GM12878 (cell line): ENCODE measurements around the gene PCAT6. TPM values are rescaled to one million over a fixed set of nuclear protein-coding genes. Genes with fewer than 3 reads are reported as not detected.

Experiments
- ATAC-seq: fragments of 200-7000 bp; cut with Tn5 transposase; 3 replicates; pipeline ENCODE4 v1.9.1; 2020; ENCODE audit warnings: mild to moderate bottlenecking, moderate library complexity
- BruUV-seq: library from RNA; stranded (reverse); fragments of 400-500 nt; replicated peaks from 2 replicates; lab custom pipeline; 2021; lab: Mats Ljungman, UMichigan
- CTCF ChIA-PET: fragments of 300-600 bp; sonication (Branson Sonifier 250); formaldehyde crosslinking; extraction: SDS; loops from one replicate; lab custom pipeline; 2021; ENCODE audit warnings: inconsistent platforms; lab: Yijun Ruan, JAX
- POLR2A ChIA-PET: fragments of 350-600 bp; formaldehyde crosslinking; extraction: SDS; loops from one replicate; lab custom pipeline; 2021; ENCODE audit warnings: inconsistent platforms; lab: Charles Lee
- RAD21 ChIA-PET: fragments of 300-600 bp; sonication (Branson Sonifier 250); formaldehyde crosslinking; loops from one replicate; lab custom pipeline; 2023; ENCODE audit warnings: antibody characterized with exemption; ENCODE audit not compliant: unreplicated experiment; lab: Charles Lee
- SMC1A ChIA-PET: fragments of 300-600 bp; sonication (Branson Sonifier 250); formaldehyde crosslinking; loops from one replicate; lab custom pipeline; 2023; ENCODE audit not compliant: unreplicated experiment, uncharacterized antibody; lab: Charles Lee
- DNase-seq: peaks from one replicate; pipeline ENCODE4 v3.0.0-alpha.2; 2011; ENCODE audit warnings: low read depth, low spot score
- FAIRE-seq: peaks from 3 replicates; lab custom pipeline; 2011; peaks lifted over from hg19 to GRCh38; lab: Jason Lieb, UNC
- H2AFZ ChIP-seq: 2 replicates; pipeline ENCODE4 v1.6.0; 2011; ENCODE audit warnings: low read depth, low read length, control low read depth; ENCODE audit not compliant: control insufficient read depth
- H3K27ac ChIP-seq: 2 replicates; pipeline ENCODE4 v1.5.1; 2011; ENCODE audit warnings: control low read depth; ENCODE audit not compliant: control insufficient read depth, insufficient read depth
- H3K27me3 ChIP-seq, 2 experiments: replicated peaks in 1 of 2; 2 replicates each; pipeline versions ENCODE4 v1.6.0 to v1.6.1; 2011; ENCODE audit warnings: low read length in 1 of 2; ENCODE audit not compliant: control insufficient read depth in 2 of 2, insufficient read depth in 2 of 2
- H3K36me3 ChIP-seq, 2 experiments: 2 replicates each; pipeline ENCODE4 v1.5.1; 2011; ENCODE audit warnings: low read length in 1 of 2; ENCODE audit not compliant: control insufficient read depth in 2 of 2, insufficient read depth in 2 of 2
- H3K4me1 ChIP-seq: 2 replicates; pipeline ENCODE4 v1.6.1; 2011; ENCODE audit warnings: mild to moderate bottlenecking, low read length, moderate library complexity, mixed read lengths; ENCODE audit not compliant: control insufficient read depth, insufficient read depth
- H3K4me2 ChIP-seq: 2 replicates; pipeline ENCODE4 v1.6.0; 2011; ENCODE audit warnings: control low read depth; ENCODE audit not compliant: control insufficient read depth, insufficient read depth
- H3K4me3 ChIP-seq: fragments of 200-600 bp; sonication (generic); 2 replicates; pipeline ENCODE4 v1.5.1; 2016
- H3K79me2 ChIP-seq: 2 replicates; pipeline ENCODE4 v1.6.0; 2011; ENCODE audit warnings: low read length; ENCODE audit not compliant: control insufficient read depth, insufficient read depth
- H3K9ac ChIP-seq: 2 replicates; pipeline ENCODE4 v1.8.0; 2011; ENCODE audit warnings: low read length, control low read depth, mixed read lengths; ENCODE audit not compliant: control insufficient read depth, insufficient read depth
- H3K9me3 ChIP-seq: replicated peaks from 3 replicates; pipeline ENCODE4 v1.5.1; 2011; ENCODE audit warnings: mild to moderate bottlenecking, low read length; ENCODE audit not compliant: control insufficient read depth, insufficient read depth
- H4K20me1 ChIP-seq: 2 replicates; pipeline ENCODE4 v1.6.0; 2011; ENCODE audit not compliant: control insufficient read depth, insufficient read depth
- CREM ChIP-seq: IDR thresholded peaks from 2 replicates; pipeline ENCODE4 v1.6.1; 2014; ENCODE audit warnings: antibody characterized with exemption, low read depth
- KLF5 ChIP-seq: fragments of 450-650 bp; IDR thresholded peaks from 2 replicates; pipeline ENCODE4 v1.6.1; 2014; ENCODE audit warnings: mild to moderate bottlenecking; ENCODE audit not compliant: partially characterized antibody
- MAX ChIP-seq: IDR thresholded peaks from 2 replicates; pipeline ENCODE4 v1.6.1; 2012; ENCODE audit warnings: low read depth, low read length, improper control_type of control experiment
- MEF2B ChIP-seq: fragments of 450-650 bp; IDR thresholded peaks from 2 replicates; pipeline ENCODE4 v1.6.1; 2018; ENCODE audit warnings: mild to moderate bottlenecking, moderate library complexity; ENCODE audit not compliant: partially characterized antibody, poor library complexity, severe bottlenecking
- NBN ChIP-seq: fragments of 450-650 bp; IDR thresholded peaks from 2 replicates; pipeline ENCODE4 v1.6.1; 2016
- SMARCA5 ChIP-seq: fragments of 450-650 bp; IDR thresholded peaks from 2 replicates; pipeline ENCODE4 v1.6.1; 2017; ENCODE audit warnings: mild to moderate bottlenecking
- STAT3 ChIP-seq: IDR thresholded peaks from 2 replicates; pipeline ENCODE4 v1.6.1; 2011; ENCODE audit warnings: low read depth, low read length, improper control_type of control experiment
- SUZ12 ChIP-seq: fragments of 200-600 bp; sonication (generic); IDR thresholded peaks from one replicate; pipeline ENCODE4 v1.6.1; 2018; ENCODE audit warnings: antibody characterized with exemption, mild to moderate bottlenecking; ENCODE audit not compliant: unreplicated experiment
- TAF1 ChIP-seq: IDR thresholded peaks from 2 replicates; pipeline ENCODE4 v1.6.1; 2011; ENCODE audit warnings: mild to moderate bottlenecking, low read depth, low read length, borderline replicate concordance
- ZBTB4 ChIP-seq: fragments of 450-650 bp; formaldehyde crosslinking; IDR thresholded peaks from 2 replicates; pipeline ENCODE4 v1.4.0; 2022; ENCODE audit warnings: mild to moderate bottlenecking, moderate library complexity
- ZNF592 ChIP-seq: fragments of 450-650 bp; IDR thresholded peaks from 2 replicates; pipeline ENCODE4 v1.6.1; 2017; ENCODE audit warnings: mild to moderate bottlenecking, moderate library complexity
- WGBS: methylation state at CpG from one replicate; pipeline ENCODE4 v1.1.6; 2016; ENCODE audit warnings: low lambda C conversion rate; ENCODE audit not compliant: insufficient replicate concordance, insufficient coverage; ENCODE audit errors: missing lambda C conversion rate; 5-methylcytosine and 5-hydroxymethylcytosine counted together
- in situ Hi-C: fragments of 300-500 bp; cut with MboI; formaldehyde crosslinking; loops from 9 replicates; pipeline ENCODE4 v1.14.3; 2018; ENCODE audit warnings: mixed read lengths
- intact Hi-C: fragments of 100-400 bp; cut with micrococcal nuclease; formaldehyde crosslinking; loops from one replicate; pipeline ENCODE4 v1.14.2; 2022; ENCODE audit not compliant: unreplicated experiment
- polyA plus RNA-seq, 11 experiments: library from polyadenylated mRNA; depleted of rRNA in 4 of 11; unstranded in 6 of 11; stranded (reverse) in 5 of 11; fragments of >200 nt; fragmentation: Nextera tagmentation in 4 of 11; fragmentation: Illumina TruSeq in 1 of 11; extraction: Ambion mirVana in 4 of 11; extraction: Trizol in 1 of 11; gene quantifications; 1 replicate in 1 of 11; 2 replicates in 10 of 11; pipeline versions ENCODE4 v1.2.1 to v1.2.3, GENCODE V29; 2011 to 2016; ENCODE audit warnings: inconsistent platforms in 2 of 11, missing spikeins in 2 of 11, low read depth in 1 of 11
- total RNA-seq, 4 experiments: library from RNA; depleted of rRNA in 3 of 4; stranded (reverse); fragments of >200 nt in 3 of 4; fragmentation: Illumina TruSeq in 1 of 4; extraction: Trizol in 1 of 4; gene quantifications; 2 replicates each; pipeline versions ENCODE4 v1.2.1 to v1.2.3, GENCODE V29; 2013 to 2021

PCAT6 gene
- total and polyA plus RNA-seq, 10 of the 15 experiments (the other 5 are each of a cell fraction or from before 2014, with no cell fraction given), result 0.16 to 0.83 (median 0.48) TPM; not detected in 4

DNA sequence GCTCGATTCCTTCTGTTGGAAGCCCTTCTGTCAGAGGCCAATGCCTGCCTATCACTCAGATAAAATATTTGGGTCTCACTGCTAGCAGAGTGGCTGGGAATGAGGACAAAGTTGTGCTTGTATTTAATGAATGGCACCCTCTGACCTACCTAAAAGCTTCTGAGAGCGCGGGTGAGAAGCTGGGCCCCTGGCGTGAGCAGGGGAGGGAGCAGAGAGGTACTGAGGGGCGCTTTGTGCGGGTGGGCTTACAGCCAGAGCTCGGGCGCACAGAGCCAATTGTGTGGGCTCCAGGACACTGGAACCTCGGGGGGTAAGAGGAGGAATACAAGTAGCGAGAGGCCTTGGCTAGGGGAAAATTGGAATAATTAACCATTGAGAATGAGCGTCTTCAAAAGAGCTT is 32.3 kb downstream of the PCAT6 start (continued):
- TF ChIP-seq STAT3, result no peak
- no peak for TF ChIP-seq MEF2B

GRCh38 chr1:202844259-202844658 is 33.5 kb downstream of the PCAT6 start:
- Histone ChIP-seq H2AFZ (no peak overlapping the region), H3K36me3 (no peaks in the 10 kb centered on the region), H3K4me2 (no peak overlapping the region), H3K4me1 (peaks cover 3% of the 10 kb centered on the region; the same call in 1 of the 2 replicates), H3K27me3 (no peaks in the 10 kb centered on the region), H4K20me1 (no peaks in the 10 kb centered on the region), H3K79me2 (no peaks in the 10 kb centered on the region), H3K9ac (no peak overlapping the region), H3K4me3 (no peak overlapping the region), H3K27ac (no peak overlapping the region), H3K9me3 (no peaks in the 10 kb centered on the region)
- FAIRE-seq (no peak), ATAC-seq (no peak), DNase-seq (no peak)
- no TSS peak for BruUV-seq
- no peak for TF ChIP-seq MAX
- TF ChIP-seq KLF5, result no peak
- TF ChIP-seq SMARCA5, result no peak
- no peak for TF ChIP-seq SUZ12
- no peak for TF ChIP-seq ZNF592
- no peak for TF ChIP-seq TAF1
- TF ChIP-seq NBN, result no peak
- TF ChIP-seq CREM, result no peak
- no peak for TF ChIP-seq ZBTB4
- CTCF ChIA-PET, result no interaction called here
- WGBS, result 65% methylated on average over 5 of the region's 5 CpGs
- POLR2A ChIA-PET, result no interaction called here
- intact Hi-C loops, result no loop called here
- in situ Hi-C loops, result no loop called here
- RAD21 ChIA-PET, result no interaction called here
- SMC1A ChIA-PET, result no interaction called here
